Small intestine (tissue), 7 donors: ENCODE data around the gene CCDC88B. TPM values are rescaled to one million over a fixed set of nuclear protein-coding genes. Genes with fewer than 3 reads are reported as not detected.
"Not testable (repeated sequence)": the region's sequence is repeated elsewhere in the genome, so short reads cannot be mapped to it uniquely, and the experiment has no call there.

ENCODE experiments used
- DNase-seq, 2 donors: peaks; one replicate each; pipeline versions ENCODE4 v3.0.0 to v3.0.0-alpha.2; 2013
- FAIRE-seq: peaks from 2 replicates; lab custom pipeline; 2012; peaks lifted over from hg19 to GRCh38; lab: Jason Lieb, UNC
- H3K27ac ChIP-seq, 3 donors: one replicate each; pipeline ENCODE4 v1.5.1; 2013; ENCODE audit warnings: low read length in 2 of 3, mild to moderate bottlenecking in 2 of 3, control low read depth in 1 of 3, inconsistent platforms in 1 of 3, low read depth in 1 of 3, moderate library complexity in 1 of 3
- H3K27me3 ChIP-seq, 3 donors: one replicate each; pipeline ENCODE4 v1.6.1; 2013; ENCODE audit warnings: low read length in 3 of 3, inconsistent platforms in 1 of 3; ENCODE audit not compliant: control insufficient read depth in 3 of 3, insufficient read depth in 3 of 3
- H3K36me3 ChIP-seq, 3 donors: one replicate each; pipeline ENCODE4 v1.6.1; 2013; ENCODE audit warnings: low read length in 3 of 3, inconsistent platforms in 1 of 3, low read depth in 1 of 3, mild to moderate bottlenecking in 1 of 3, moderate library complexity in 1 of 3; ENCODE audit not compliant: control insufficient read depth in 3 of 3, insufficient read depth in 2 of 3
- H3K4me1 ChIP-seq, 3 donors: one replicate each; pipeline ENCODE4 v1.6.1; 2013; ENCODE audit warnings: low read length in 2 of 3, inconsistent platforms in 1 of 3, low read depth in 1 of 3, mild to moderate bottlenecking in 1 of 3, moderate library complexity in 1 of 3; ENCODE audit not compliant: control insufficient read depth in 3 of 3, insufficient read depth in 2 of 3
- H3K4me3 ChIP-seq, 3 donors: one replicate each; pipeline ENCODE4 v1.5.1; 2013; ENCODE audit warnings: low read length in 3 of 3, control low read depth in 1 of 3, inconsistent platforms in 1 of 3, low read depth in 1 of 3, mild to moderate bottlenecking in 1 of 3, moderate library complexity in 1 of 3
- H3K9me3 ChIP-seq, 2 donors: one replicate each; pipeline ENCODE4 v1.6.1; 2013; ENCODE audit warnings: low read depth in 1 of 2, low read length in 1 of 2; ENCODE audit not compliant: control insufficient read depth in 2 of 2, insufficient read depth in 1 of 2
- WGBS, 3 donors: extraction: QIAGEN DNeasy Blood & Tissue Kit; methylation state at CpG; one replicate each; pipeline ENCODE4 v1.1.7; 2013; 5-methylcytosine and 5-hydroxymethylcytosine counted together
- polyA plus RNA-seq, 4 donors: library from polyadenylated mRNA; stranded (reverse) in 3 of 4; unstranded in 1 of 4; fragments of 200-250 nt in 3 of 4; fragments of 120-200 nt in 1 of 4; gene quantifications; one replicate each; pipeline versions ENCODE4 v1.2.1 to v1.2.3, GENCODE V29; 2013
- donor health status: healthy with polysubstance abuse.
- donor health status: control.
- donor health status: control.
- donor health status: Bipolar disorder and iron deficiency.
- donor health status: healthy.

CCDC88B gene
- polyA plus RNA-seq, 4 donors = 13.7 to 363 (median 89.8) TPM

GRCh38 chr11:64307795-64308194 is 32.2 kb upstream of the CCDC88B start:
- not testable (repeated sequence) for FAIRE-seq, H3K27me3 ChIP-seq, H3K9me3 ChIP-seq
- Histone ChIP-seq H3K4me3 (peak overlapping the region in 2 of 3 donors; percentile 64 to 93), H3K4me1 (peaks cover 0 to 32% (median 4%) of the 10 kb centered on the region in 3 donors), H3K36me3 (peaks cover 0 to 45% (median 2%) of the 10 kb centered on the region in 3 donors), H3K27ac (peak overlapping the region; percentile 56 to 97 (median 87))
- DNase-seq = peak in 1 of 2 donors; percentile 71
- WGBS, 3 donors = 30 to 71% (median 58%) methylated on average over 5 of the region's 5 CpGs

- 85 to 89% (median 88%) methylated on average over 10 of the region's 10 CpGs for WGBS, 3 donors
- DNase-seq (no peak), FAIRE-seq (no peak)
- H3K4me3 ChIP-seq = no peak overlapping the region
- peaks cover 0 to 14% (median 2%) of the 10 kb centered on the region in 3 donors for H3K4me1 ChIP-seq
- no peaks in the 10 kb centered on the region for H3K9me3 ChIP-seq
- H3K36me3 ChIP-seq = peaks cover 0 to 72% (median 15%) of the 10 kb centered on the region in 3 donors
- H3K27ac ChIP-seq = peak overlapping the region in 2 of 3 donors; percentile 44 to 62
- no peaks in the 10 kb centered on the region for H3K27me3 ChIP-seq
Measured at GRCh38 chr11:64312947-64313346, 27.1 kb upstream of the CCDC88B start.

- peak overlapping the region in 2 of 3 donors; percentile 44 to 62 for H3K27ac ChIP-seq
Measured at GRCh38 chr11:64313491-64314145, 26.4 kb upstream of the CCDC88B start.

GRCh38 chr11:64314146-64314804 is 25.7 kb upstream of the CCDC88B start:
- DNase-seq (no peak), FAIRE-seq (no peak)
- Histone ChIP-seq H3K27ac (peak overlapping the region in 2 of 3 donors; percentile 44 to 62), H3K4me3 (no peak overlapping the region), H3K27me3 (no peaks in the 10 kb centered on the region), H3K36me3 (peaks cover 0 to 66% (median 15%) of the 10 kb centered on the region in 3 donors), H3K4me1 (peaks cover 2 to 19% (median 3%) of the 10 kb centered on the region in 3 donors), H3K9me3 (no peaks in the 10 kb centered on the region)
- 77 to 82% (median 82%) methylated on average over 16 to 19 of the region's 19 CpGs for WGBS, 3 donors

More at GRCh38 chr11:64313491-64314145, 26.4 kb upstream of the CCDC88B start:
- DNase-seq (no peak), FAIRE-seq (no peak)
- no peak overlapping the region for H3K4me3 ChIP-seq
- 68 to 76% (median 71%) methylated on average over 18 of the region's 18 CpGs for WGBS, 3 donors
- H3K4me1 ChIP-seq = peaks cover 0 to 13% (median 2%) of the 10 kb centered on the region in 3 donors
- no peaks in the 10 kb centered on the region for H3K9me3 ChIP-seq
- no peaks in the 10 kb centered on the region for H3K27me3 ChIP-seq
- peaks cover 0 to 69% (median 15%) of the 10 kb centered on the region in 3 donors for H3K36me3 ChIP-seq

DNA sequence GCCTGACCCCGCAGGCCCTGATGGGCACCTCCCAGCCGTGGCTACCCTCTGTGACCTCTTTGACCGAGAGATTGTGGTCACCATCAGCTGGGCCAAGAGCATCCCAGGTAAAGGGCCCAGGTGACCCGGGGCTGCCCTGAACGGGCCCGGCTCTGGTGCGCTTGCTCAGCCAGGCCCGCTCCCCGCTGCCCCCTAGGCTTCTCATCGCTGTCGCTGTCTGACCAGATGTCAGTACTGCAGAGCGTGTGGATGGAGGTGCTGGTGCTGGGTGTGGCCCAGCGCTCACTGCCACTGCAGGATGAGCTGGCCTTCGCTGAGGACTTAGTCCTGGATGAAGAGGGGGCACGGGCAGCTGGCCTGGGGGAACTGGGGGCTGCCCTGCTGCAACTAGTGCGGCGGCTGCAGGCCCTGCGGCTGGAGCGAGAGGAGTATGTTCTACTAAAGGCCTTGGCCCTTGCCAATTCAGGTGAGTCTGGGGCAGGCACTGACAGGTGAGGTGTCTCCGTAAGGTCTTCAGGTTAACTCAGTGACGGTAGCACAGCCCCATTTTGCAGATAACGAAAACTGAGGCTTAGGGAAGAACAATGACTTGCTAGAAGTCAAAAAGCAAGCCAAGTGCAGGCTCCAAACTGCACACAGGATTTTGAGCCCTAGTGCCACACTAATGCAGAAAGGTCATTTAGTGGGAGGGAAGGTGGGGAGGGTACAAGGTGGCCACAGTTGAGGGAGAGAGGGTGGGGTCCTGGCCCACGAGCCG is 25.0 kb upstream of the CCDC88B start:
- Histone ChIP-seq H3K27ac (peak overlapping the region in 1 of 3 donors; percentile 62), H3K4me1 (peaks cover 2 to 24% (median 3%) of the 10 kb centered on the region in 3 donors), H3K9me3 (no peaks in the 10 kb centered on the region), H3K36me3 (peaks cover 0 to 74% (median 15%) of the 10 kb centered on the region in 3 donors), H3K4me3 (no peak overlapping the region), H3K27me3 (no peaks in the 10 kb centered on the region)
- DNase-seq = no peak
- 83 to 86% (median 83%) methylated on average over 23 to 24 of the region's 24 CpGs for WGBS, 3 donors
- no peak for FAIRE-seq

GRCh38 chr11:64315667-64316526 is 24.1 kb upstream of the CCDC88B start:
- H3K27me3 ChIP-seq, FAIRE-seq, H3K9me3 ChIP-seq: not testable (repeated sequence)
- peak overlapping the region in 2 of 3 donors; percentile 54 to 96 for H3K27ac ChIP-seq
- H3K4me1 ChIP-seq = peaks cover 2 to 27% (median 3%) of the 10 kb centered on the region in 3 donors
- H3K4me3 ChIP-seq = peak overlapping the region in 1 of 3 donors; percentile 94
- 74 to 77% (median 75%) methylated on average over 21 to 25 of the region's 25 CpGs for WGBS, 3 donors
- DNase-seq = peak in 1 of 2 donors; percentile 5
- H3K36me3 ChIP-seq = peaks cover 0 to 75% (median 15%) of the 10 kb centered on the region in 3 donors

GRCh38 chr11:64316672-64317324 is 23.2 kb upstream of the CCDC88B start:
- FAIRE-seq (no peak), DNase-seq (peak; percentile 8 to 71)
- Histone ChIP-seq H3K27ac (peak overlapping the region; percentile 96 to 98 (median 97)), H3K9me3 (no peaks in the 10 kb centered on the region), H3K27me3 (no peaks in the 10 kb centered on the region), H3K4me3 (peak overlapping the region; percentile 51 to 94 (median 87)), H3K4me1 (peaks cover 2 to 35% (median 3%) of the 10 kb centered on the region in 3 donors), H3K36me3 (peaks cover 0 to 76% (median 15%) of the 10 kb centered on the region in 3 donors)
- WGBS, 3 donors = 3 to 5% (median 3%) methylated on average over 32 of the region's 32 CpGs
